Mesenchymal stem cell (in vitro differentiated cells and primary cell): ENCODE measurements around the gene GPR158. TPM values are rescaled to one million over a fixed set of nuclear protein-coding genes. Genes with fewer than 3 reads are reported as not detected.

ENCODE experiments used
- DNase-seq: peaks from one replicate; pipeline ENCODE4 v3.0.0-alpha.2; 2013
- H2AFZ ChIP-seq: one replicate; pipeline ENCODE4 v1.6.1; 2013; ENCODE audit warnings: low read depth, mild to moderate bottlenecking, control low read depth, inconsistent platforms, low read length, moderate library complexity
- H2AK5ac ChIP-seq: 2 replicates; pipeline ENCODE4 v1.6.1; 2013; ENCODE audit warnings: low read length, moderate library complexity, mild to moderate bottlenecking, inconsistent platforms; ENCODE audit not compliant: severe bottlenecking
- H2BK120ac ChIP-seq: one replicate; pipeline ENCODE4 v1.6.1; 2013; ENCODE audit warnings: low read depth, mild to moderate bottlenecking, inconsistent platforms, low read length, moderate library complexity
- H2BK12ac ChIP-seq, 2 experiments: one replicate each; pipeline ENCODE4 v1.6.1; 2013; ENCODE audit warnings: inconsistent platforms in 2 of 2, low read length in 2 of 2, mild to moderate bottlenecking in 2 of 2, moderate library complexity in 2 of 2, control low read depth in 1 of 2
- H2BK15ac ChIP-seq: one replicate; pipeline ENCODE4 v1.6.1; 2013; ENCODE audit warnings: mild to moderate bottlenecking, low read depth, inconsistent platforms; ENCODE audit not compliant: poor library complexity, severe bottlenecking
- H2BK5ac ChIP-seq: 2 replicates; pipeline ENCODE4 v1.6.1; 2013; ENCODE audit warnings: low read depth, mild to moderate bottlenecking, low read length, control low read depth, inconsistent platforms; ENCODE audit not compliant: poor library complexity, severe bottlenecking
- H3K14ac ChIP-seq, 2 experiments: one replicate each; pipeline ENCODE4 v1.6.1; 2013; ENCODE audit warnings: inconsistent platforms in 2 of 2, low read length in 2 of 2, control low read depth in 1 of 2, mild to moderate bottlenecking in 1 of 2, moderate library complexity in 1 of 2
- H3K18ac ChIP-seq, 2 experiments: one replicate each; pipeline ENCODE4 v1.6.1; 2013; ENCODE audit warnings: inconsistent platforms in 2 of 2, low read length in 2 of 2, control low read depth in 1 of 2, low read depth in 1 of 2, mild to moderate bottlenecking in 1 of 2
- H3K23ac ChIP-seq, 2 experiments: one replicate each; pipeline ENCODE4 v1.6.1; 2013; ENCODE audit warnings: inconsistent platforms in 2 of 2, low read length in 2 of 2, mild to moderate bottlenecking in 2 of 2, moderate library complexity in 2 of 2, control low read depth in 1 of 2
- H3K27ac ChIP-seq: 2 replicates; pipeline ENCODE4 v1.5.1; 2013; ENCODE audit warnings: mild to moderate bottlenecking, moderate library complexity, low read length, control low read depth, inconsistent platforms; ENCODE audit not compliant: poor library complexity, severe bottlenecking
- H3K27me3 ChIP-seq, 2 experiments: 2 replicates each; pipeline versions ENCODE4 v1.6.1 to v1.7.0; 2013; ENCODE audit warnings: low read length in 2 of 2, mild to moderate bottlenecking in 2 of 2, moderate library complexity in 2 of 2, control low read depth in 1 of 2, inconsistent platforms in 1 of 2; ENCODE audit not compliant: control insufficient read depth in 1 of 2, insufficient read depth in 1 of 2
- H3K36me3 ChIP-seq, 2 experiments: 2 replicates each; pipeline versions ENCODE4 v1.6.1 to v1.7.0; 2013; ENCODE audit warnings: low read length in 2 of 2, control low read depth in 1 of 2, inconsistent platforms in 1 of 2, low read depth in 1 of 2, mild to moderate bottlenecking in 1 of 2; ENCODE audit not compliant: insufficient read depth in 2 of 2, control insufficient read depth in 1 of 2
- H3K4ac ChIP-seq, 2 experiments: one replicate each; pipeline ENCODE4 v1.6.1; 2013; ENCODE audit warnings: inconsistent platforms in 2 of 2, low read length in 2 of 2, mild to moderate bottlenecking in 2 of 2, moderate library complexity in 2 of 2, control low read depth in 1 of 2, low read depth in 1 of 2
- H3K4me1 ChIP-seq: 2 replicates; pipeline ENCODE4 v1.6.1; 2013; ENCODE audit warnings: low read depth, low read length, control low read depth; ENCODE audit not compliant: control insufficient read depth, insufficient read depth
- H3K4me2 ChIP-seq: 2 replicates; pipeline ENCODE4 v1.6.1; 2013; ENCODE audit warnings: low read length, mild to moderate bottlenecking, inconsistent platforms; ENCODE audit not compliant: poor library complexity, severe bottlenecking
- H3K4me3 ChIP-seq, 2 experiments: 2 replicates each; pipeline versions ENCODE4 v1.5.1 to v1.7.0; 2013; ENCODE audit warnings: low read length in 2 of 2, mild to moderate bottlenecking in 2 of 2, control low read depth in 1 of 2, low read depth in 1 of 2; ENCODE audit not compliant: insufficient read depth in 1 of 2
- H3K79me1 ChIP-seq: replicated peaks from 2 replicates; pipeline ENCODE4 v1.6.1; 2013; ENCODE audit warnings: mild to moderate bottlenecking, control low read depth, low read length, inconsistent platforms; ENCODE audit not compliant: poor library complexity, severe bottlenecking
- H3K9ac ChIP-seq: 2 replicates; pipeline ENCODE4 v1.7.0; 2013; ENCODE audit warnings: mild to moderate bottlenecking, low read length, moderate library complexity
- H3K9me3 ChIP-seq: 2 replicates; pipeline ENCODE4 v1.7.0; 2013; ENCODE audit warnings: mild to moderate bottlenecking, low read length; ENCODE audit not compliant: control insufficient read depth
- H4K8ac ChIP-seq: one replicate; pipeline ENCODE4 v1.6.1; 2013; ENCODE audit warnings: inconsistent platforms, mild to moderate bottlenecking, low read length, moderate library complexity
- H4K91ac ChIP-seq: one replicate; pipeline ENCODE4 v1.6.1; 2013; ENCODE audit warnings: mild to moderate bottlenecking, low read length, inconsistent platforms
- WGBS: methylation state at CpG from one replicate; pipeline ENCODE4 v1.1.7; 2013; ENCODE audit warnings: mixed read lengths; 5-methylcytosine and 5-hydroxymethylcytosine counted together
- polyA plus RNA-seq, 2 experiments: library from polyadenylated mRNA; stranded (reverse); fragments of 200-250 nt; gene quantifications; one replicate each; pipeline ENCODE4 v1.2.3, GENCODE V29; 2013

The GPR158 gene, protein sequence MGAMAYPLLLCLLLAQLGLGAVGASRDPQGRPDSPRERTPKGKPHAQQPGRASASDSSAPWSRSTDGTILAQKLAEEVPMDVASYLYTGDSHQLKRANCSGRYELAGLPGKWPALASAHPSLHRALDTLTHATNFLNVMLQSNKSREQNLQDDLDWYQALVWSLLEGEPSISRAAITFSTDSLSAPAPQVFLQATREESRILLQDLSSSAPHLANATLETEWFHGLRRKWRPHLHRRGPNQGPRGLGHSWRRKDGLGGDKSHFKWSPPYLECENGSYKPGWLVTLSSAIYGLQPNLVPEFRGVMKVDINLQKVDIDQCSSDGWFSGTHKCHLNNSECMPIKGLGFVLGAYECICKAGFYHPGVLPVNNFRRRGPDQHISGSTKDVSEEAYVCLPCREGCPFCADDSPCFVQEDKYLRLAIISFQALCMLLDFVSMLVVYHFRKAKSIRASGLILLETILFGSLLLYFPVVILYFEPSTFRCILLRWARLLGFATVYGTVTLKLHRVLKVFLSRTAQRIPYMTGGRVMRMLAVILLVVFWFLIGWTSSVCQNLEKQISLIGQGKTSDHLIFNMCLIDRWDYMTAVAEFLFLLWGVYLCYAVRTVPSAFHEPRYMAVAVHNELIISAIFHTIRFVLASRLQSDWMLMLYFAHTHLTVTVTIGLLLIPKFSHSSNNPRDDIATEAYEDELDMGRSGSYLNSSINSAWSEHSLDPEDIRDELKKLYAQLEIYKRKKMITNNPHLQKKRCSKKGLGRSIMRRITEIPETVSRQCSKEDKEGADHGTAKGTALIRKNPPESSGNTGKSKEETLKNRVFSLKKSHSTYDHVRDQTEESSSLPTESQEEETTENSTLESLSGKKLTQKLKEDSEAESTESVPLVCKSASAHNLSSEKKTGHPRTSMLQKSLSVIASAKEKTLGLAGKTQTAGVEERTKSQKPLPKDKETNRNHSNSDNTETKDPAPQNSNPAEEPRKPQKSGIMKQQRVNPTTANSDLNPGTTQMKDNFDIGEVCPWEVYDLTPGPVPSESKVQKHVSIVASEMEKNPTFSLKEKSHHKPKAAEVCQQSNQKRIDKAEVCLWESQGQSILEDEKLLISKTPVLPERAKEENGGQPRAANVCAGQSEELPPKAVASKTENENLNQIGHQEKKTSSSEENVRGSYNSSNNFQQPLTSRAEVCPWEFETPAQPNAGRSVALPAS (N-terminal part only)
- 0.51 TPM for polyA plus RNA-seq (2013, experiment 1 of 2)
- polyA plus RNA-seq (2013, experiment 2 of 2) = 0.56 TPM

DNA sequence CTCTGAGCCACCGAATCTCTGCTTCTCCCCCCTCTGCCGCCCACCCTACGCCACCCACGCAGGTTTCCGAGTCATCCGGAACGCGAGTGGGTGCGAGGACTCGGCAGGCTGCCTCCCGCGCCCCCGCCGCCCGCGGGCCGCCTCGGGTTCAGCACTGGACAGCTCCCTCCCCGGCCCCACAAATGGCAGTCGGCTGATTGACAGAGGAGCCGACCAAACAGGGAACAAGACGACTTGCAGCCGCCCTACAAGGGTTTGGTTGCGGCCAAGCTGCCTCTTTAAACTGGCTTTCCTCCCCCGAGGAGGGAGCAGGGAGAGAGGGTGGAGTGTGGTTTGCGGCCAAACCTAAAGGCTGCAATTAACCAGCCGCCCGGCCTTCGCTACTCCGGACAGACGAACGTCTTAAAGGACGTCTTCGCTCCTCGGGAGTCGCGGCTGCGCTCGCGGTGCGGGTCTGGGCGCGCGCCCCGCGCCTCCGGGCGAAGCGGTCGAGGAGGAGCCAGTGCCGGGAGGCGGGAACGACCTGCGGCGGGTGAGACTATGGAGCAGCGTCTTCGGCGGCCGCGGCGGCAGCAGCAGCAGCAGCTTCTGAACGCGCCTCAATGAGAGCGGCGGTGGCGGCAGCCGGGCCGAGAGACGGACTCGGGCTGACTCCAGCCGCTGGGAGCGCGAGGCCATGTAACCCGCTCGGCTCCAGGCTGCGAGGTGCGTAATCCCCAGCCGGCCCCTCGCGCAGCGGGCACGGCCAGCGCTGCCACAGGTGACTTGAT lies at the start of gene GPR158:
GPR158 (plus strand) TSS at position 541 of the 770 bp plus-strand sequence. CDS start 420 bp downstream, outside the sequence.
- H3K4me2 ChIP-seq = peak within 1 kb of the TSS; percentile 93
- peak within 1 kb of the TSS in 1 of 2 experiments; percentile 32 for H3K23ac ChIP-seq
- H3K27me3 ChIP-seq = peaks cover 48 to 52% of the 10 kb centered on the region in 2 experiments

DNA sequence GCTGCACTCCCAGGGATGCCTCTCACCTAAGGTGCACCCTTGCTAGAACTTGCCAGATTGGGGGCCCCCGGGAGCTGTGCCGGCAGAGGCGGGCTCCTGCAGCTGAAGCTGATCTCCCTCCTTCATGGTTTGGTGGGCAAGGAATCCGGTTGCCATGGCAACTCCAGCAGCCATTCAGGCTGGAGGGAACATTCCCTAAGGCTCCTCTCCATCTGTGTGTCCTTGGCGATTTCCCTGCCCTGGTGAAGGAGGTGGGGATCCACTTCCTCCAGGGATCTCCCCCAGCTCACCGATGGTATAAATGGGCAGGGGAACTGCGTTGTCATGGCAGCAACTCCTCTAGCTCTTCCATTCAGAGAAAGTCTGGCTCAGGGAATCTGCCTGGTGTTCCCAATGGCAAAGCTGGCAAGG lies 49.6 kb upstream of the GPR158 start:
- Histone ChIP-seq H2AK5ac (no peak overlapping the region), H2BK120ac (no peak overlapping the region), H3K4me3 (no peak overlapping the region), H2AFZ (no peak overlapping the region), H3K79me1 (no peaks in the 10 kb centered on the region), H4K91ac (no peak overlapping the region), H3K27ac (no peak overlapping the region), H2BK12ac (no peak overlapping the region), H3K18ac (no peak overlapping the region), H3K14ac (no peak overlapping the region), H3K4ac (no peak overlapping the region), H3K9ac (no peak overlapping the region), H3K36me3 (no peaks in the 10 kb centered on the region), H2BK15ac (no peak overlapping the region), H3K23ac (no peak overlapping the region), H3K9me3 (no peaks in the 10 kb centered on the region), H3K4me1 (no peaks in the 10 kb centered on the region), H2BK5ac (no peak overlapping the region), H4K8ac (no peak overlapping the region), H3K27me3 (peaks cover 0 to 13% of the 10 kb centered on the region in 2 experiments), H3K4me2 (no peak overlapping the region)
- 67% methylated on average over 7 of the region's 7 CpGs for WGBS
- no peak for DNase-seq

More for the DNA sequence above, at the start of gene GPR158:
- Histone ChIP-seq H3K27ac (no peak within 1 kb of the TSS), H2AFZ (peak within 1 kb of the TSS; percentile 60), H3K36me3 (no peaks in the 10 kb centered on the region), H3K4ac (no peak within 1 kb of the TSS), H4K91ac (no peak within 1 kb of the TSS), H2BK12ac (no peak within 1 kb of the TSS), H3K9me3 (no peaks in the 10 kb centered on the region), H3K9ac (no peak within 1 kb of the TSS), H2BK120ac (no peak within 1 kb of the TSS), H2BK15ac (no peak within 1 kb of the TSS), H3K14ac (no peak within 1 kb of the TSS), H2AK5ac (no peak within 1 kb of the TSS), H3K79me1 (no peaks in the 10 kb centered on the region), H2BK5ac (no peak within 1 kb of the TSS), H4K8ac (no peak within 1 kb of the TSS), H3K4me1 (peaks cover 16% of the 10 kb centered on the region), H3K18ac (no peak within 1 kb of the TSS), H3K4me3 (peak within 1 kb of the TSS; percentile 61 to 83)
- 2% methylated on average over 81 of the region's 83 CpGs for WGBS
- peak; percentile 94 for DNase-seq

DNA sequence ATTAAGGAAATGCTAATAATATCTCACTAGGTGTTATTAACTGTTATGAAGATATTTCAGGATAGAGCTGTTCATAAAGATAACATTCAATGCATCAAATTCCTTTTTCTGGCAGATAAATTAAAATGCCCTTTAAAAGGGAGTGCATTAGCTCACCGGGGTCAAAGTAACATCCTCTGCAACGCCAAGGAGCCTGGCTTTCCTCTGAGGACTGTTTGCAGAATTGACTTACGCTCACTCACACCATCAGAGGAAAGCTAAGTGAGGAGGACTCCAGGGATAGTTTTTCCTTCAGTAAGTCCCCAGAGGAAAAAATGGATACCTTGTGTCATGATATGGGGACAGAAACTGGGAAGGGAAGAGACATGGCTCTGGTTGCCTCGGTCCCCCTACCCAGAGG lies 45.2 kb upstream of the GPR158 start:
- H3K4me2 ChIP-seq = no peak overlapping the region
- no peak overlapping the region for H3K4me3 ChIP-seq
- H4K91ac ChIP-seq = no peak overlapping the region
- H3K9me3 ChIP-seq = no peaks in the 10 kb centered on the region
- no peak overlapping the region for H2BK12ac ChIP-seq
- no peak overlapping the region for H3K23ac ChIP-seq
- no peak overlapping the region for H2AFZ ChIP-seq
- H3K9ac ChIP-seq = no peak overlapping the region
- H2BK15ac ChIP-seq = no peak overlapping the region
- no peaks in the 10 kb centered on the region for H3K79me1 ChIP-seq
- H3K18ac ChIP-seq = no peak overlapping the region
- no peaks in the 10 kb centered on the region for H3K36me3 ChIP-seq
- no peak overlapping the region for H2BK120ac ChIP-seq
- H2AK5ac ChIP-seq = no peak overlapping the region
- no peak for DNase-seq
- H2BK5ac ChIP-seq = no peak overlapping the region
- H3K27me3 ChIP-seq = peaks cover 0 to 13% of the 10 kb centered on the region in 2 experiments
- WGBS = 60% methylated on average over 4 of the region's 4 CpGs
- no peak overlapping the region for H3K4ac ChIP-seq
- H3K27ac ChIP-seq = no peak overlapping the region
- H3K14ac ChIP-seq = no peak overlapping the region
- H4K8ac ChIP-seq = no peak overlapping the region
- no peaks in the 10 kb centered on the region for H3K4me1 ChIP-seq
